Measurements from ENCODE around the gene NABP2.
"Not testable (repeated sequence)": the region's sequence is repeated elsewhere in the genome, so short reads cannot be mapped to it uniquely, and the experiment has no call there.

Gene NABP2

DNA sequence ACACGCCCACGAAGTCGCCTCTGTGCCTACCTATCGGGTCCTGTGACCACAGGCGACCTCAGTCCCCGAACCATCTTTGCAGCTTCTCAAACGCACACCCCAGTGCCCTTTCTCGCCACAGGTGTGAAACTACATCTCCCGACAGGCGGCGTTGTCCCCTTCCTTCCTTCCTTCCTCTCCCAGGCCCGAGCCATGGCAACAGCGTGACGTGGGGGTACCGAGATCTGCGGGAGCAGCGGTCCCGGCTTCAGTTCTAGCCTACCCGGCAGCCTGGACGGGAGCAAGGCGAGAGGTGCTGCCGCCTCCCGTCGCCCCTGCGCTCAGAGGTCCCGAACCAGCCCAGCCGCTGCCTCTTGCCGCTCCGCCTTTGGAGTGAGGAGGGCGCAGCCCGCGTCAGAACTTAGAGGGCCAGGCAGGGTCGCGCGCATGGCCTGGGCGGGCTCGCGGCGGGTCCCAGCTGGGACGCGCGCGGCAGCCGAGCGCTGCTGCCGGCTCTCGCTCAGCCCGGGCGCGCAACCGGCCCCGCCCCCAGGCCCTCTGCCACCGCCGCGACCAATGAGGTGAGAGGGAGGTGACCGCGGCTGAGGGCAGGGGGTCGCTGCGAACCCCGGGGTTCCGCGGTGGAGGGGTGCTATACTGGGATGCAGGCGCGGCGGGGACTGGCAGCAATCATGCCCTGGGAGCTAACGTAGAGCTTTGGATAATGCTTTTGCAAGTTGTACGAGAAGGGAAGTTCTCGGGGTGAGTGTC is 42.7 kb downstream of the NABP2 start, which contains the start of gene COQ10A:
Gene COQ10A, plus strand, starts transcription at position 250 of the 750 bp plus-strand sequence. Its CDS starts 177 bp downstream, at position 427.
- H3K4me3 ChIP-seq (ENCODE audit: low read depth, low read length): peak within 1 kb of the TSS; percentile 74
- TF ChIP-seq, protein P1, sequence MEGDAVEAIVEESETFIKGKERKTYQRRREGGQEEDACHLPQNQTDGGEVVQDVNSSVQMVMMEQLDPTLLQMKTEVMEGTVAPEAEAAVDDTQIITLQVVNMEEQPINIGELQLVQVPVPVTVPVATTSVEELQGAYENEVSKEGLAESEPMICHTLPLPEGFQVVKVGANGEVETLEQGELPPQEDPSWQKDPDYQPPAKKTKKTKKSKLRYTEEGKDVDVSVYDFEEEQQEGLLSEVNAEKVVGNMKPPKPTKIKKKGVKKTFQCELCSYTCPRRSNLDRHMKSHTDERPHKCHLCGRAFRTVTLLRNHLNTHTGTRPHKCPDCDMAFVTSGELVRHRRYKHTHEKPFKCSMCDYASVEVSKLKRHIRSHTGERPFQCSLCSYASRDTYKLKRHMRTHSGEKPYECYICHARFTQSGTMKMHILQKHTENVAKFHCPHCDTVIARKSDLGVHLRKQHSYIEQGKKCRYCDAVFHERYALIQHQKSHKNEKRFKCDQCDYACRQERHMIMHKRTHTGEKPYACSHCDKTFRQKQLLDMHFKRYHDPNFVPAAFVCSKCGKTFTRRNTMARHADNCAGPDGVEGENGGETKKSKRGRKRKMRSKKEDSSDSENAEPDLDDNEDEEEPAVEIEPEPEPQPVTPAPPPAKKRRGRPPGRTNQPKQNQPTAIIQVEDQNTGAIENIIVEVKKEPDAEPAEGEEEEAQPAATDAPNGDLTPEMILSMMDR (IDR thresholded peaks at IDR 0.05; ENCODE audit: low read depth, low read length): peak; percentile 78

DNA sequence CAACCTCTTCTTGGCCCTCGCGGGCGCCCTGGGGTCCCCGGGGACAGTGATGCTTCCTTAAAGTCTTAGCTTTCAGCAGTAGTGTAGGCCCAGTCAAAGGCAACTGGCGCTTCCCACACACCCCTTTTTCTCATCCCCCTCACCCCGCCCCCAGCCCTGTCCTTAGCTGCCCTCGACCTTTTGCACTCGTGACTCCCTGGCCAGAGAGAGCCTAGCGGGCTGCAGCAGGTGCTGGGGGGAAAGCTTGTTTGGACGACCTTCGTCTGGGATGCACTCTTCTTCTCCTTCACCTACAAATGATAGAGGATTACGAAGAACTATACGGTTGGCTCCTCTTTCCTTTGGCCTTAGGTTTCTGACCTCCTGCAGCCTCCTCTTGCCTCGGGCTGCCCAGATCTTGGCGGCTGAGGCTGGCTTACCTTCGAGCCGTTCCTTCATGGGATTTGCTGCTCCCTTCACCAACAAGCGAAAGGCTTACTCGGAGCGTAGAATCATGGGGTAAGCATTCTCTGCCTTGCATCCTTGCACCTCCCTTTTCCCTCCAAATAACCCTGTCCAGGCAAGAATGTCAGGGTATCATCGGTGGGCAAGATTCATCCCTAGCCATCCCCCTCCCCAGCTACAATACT is 43.4 kb downstream of the NABP2 start:
- H3K4me3 ChIP-seq (ENCODE audit: low read depth, low read length): peak overlapping the region; percentile 74
- TF ChIP-seq, protein P1 (IDR thresholded peaks at IDR 0.05; ENCODE audit: low read depth, low read length): no peak

DNA sequence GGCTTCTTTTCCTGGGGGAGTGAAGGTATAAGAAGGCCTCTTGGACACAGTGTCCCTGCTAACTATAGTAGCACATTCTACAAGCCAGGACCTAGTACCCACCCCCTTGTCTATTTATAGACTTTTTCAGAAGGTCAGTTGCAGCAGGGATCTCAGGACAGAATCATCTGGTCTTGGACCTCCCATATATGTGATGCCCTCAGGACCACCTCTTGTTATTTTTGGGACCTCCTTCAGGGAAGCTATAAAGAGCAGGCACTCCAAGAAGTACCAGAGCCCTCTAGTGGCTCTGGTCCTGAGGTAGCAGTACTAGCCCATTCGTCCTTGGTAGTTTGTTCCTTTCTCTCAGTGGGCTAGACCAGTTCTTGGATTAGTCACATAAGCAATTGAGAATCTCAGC is 46.9 kb downstream of the NABP2 start:
- no peak overlapping the region for H3K4me3 ChIP-seq (ENCODE audit: low read depth, low read length)
- TF ChIP-seq, protein P1 (IDR thresholded peaks at IDR 0.05; ENCODE audit: low read depth, low read length): peak; percentile 20; the same call in 1 of the 2 replicates

DNA sequence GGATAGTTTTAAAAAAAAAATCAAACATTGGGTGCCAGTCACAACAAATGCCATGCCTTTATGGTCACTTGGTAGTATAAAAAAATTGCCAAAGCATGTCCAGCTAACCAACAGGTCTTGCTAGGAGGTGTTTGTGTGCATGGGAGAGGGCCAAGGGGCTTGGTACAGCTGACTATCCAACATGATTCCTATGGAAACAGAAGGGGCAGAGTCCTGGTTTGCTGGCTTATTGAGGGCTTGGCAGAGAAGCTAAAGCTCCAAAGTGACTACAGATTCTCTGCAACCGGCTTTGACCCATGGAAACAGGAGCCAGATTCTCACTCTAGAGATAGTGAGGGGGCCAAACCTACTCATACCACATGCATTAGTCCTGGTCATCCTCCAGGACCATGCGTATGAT is 48.3 kb downstream of the NABP2 start:
- H3K4me3 ChIP-seq (ENCODE audit: low read depth, low read length): not testable (repeated sequence)

DNA sequence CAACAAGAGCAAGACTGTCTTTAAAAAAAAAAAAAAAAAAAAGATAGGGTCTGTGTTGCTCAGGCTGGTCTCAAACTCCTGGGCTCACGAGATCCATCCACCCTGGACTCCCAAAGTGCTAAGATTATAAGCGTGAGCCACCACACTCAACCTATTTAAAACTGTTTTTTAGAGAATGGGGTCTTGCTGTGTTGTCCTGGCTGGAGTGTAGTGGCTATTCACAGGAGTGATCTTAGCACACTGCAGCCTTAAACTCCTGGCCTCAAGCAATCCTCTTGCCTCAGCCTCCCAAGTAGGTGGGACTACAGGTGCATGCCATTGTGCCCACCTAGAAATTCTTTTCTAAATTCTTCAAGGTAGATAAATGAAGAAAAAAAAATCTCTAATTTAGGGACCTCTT is 50.2 kb downstream of the NABP2 start:
- TF ChIP-seq, protein P1 (IDR thresholded peaks at IDR 0.05; ENCODE audit: low read depth, low read length): no peak
- H3K4me3 ChIP-seq (ENCODE audit: low read depth, low read length): no peak overlapping the region

DNA sequence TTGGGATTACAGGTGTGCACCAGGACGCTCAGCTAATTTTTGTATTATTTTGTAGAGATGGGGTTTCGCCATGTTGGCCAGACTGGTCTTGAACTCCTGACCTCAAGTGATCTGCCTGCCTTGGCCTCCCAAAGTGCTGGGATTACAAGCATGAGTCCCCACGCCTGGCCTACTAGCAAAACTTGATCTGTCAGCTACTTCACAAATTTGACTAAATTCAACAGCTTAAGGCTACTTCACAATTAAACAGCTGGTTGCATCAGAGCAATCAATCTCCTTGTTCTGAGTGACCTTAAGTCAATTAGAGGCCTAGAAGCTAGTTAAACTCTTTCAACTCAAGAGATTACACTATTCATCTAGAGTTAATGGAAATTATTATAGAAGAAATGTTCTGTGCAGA is 54.8 kb downstream of the NABP2 start:
- H3K4me3 ChIP-seq (ENCODE audit: low read depth, low read length): no peak overlapping the region
- TF ChIP-seq, protein P1 (IDR thresholded peaks at IDR 0.05; ENCODE audit: low read depth, low read length): no peak

All from WI38 (cell line).